GM21825 (cell line): ENCODE measurements around the gene SLC11A2.

Experiments
- ATAC-seq: cut with Tn5 transposase; IDR thresholded peaks from one replicate; pipeline ENCODE4 v1.9.1; 2021; ENCODE audit warnings: mild to moderate bottlenecking, moderate library complexity; ENCODE audit not compliant: unreplicated experiment

The SLC11A2 gene

DNA sequence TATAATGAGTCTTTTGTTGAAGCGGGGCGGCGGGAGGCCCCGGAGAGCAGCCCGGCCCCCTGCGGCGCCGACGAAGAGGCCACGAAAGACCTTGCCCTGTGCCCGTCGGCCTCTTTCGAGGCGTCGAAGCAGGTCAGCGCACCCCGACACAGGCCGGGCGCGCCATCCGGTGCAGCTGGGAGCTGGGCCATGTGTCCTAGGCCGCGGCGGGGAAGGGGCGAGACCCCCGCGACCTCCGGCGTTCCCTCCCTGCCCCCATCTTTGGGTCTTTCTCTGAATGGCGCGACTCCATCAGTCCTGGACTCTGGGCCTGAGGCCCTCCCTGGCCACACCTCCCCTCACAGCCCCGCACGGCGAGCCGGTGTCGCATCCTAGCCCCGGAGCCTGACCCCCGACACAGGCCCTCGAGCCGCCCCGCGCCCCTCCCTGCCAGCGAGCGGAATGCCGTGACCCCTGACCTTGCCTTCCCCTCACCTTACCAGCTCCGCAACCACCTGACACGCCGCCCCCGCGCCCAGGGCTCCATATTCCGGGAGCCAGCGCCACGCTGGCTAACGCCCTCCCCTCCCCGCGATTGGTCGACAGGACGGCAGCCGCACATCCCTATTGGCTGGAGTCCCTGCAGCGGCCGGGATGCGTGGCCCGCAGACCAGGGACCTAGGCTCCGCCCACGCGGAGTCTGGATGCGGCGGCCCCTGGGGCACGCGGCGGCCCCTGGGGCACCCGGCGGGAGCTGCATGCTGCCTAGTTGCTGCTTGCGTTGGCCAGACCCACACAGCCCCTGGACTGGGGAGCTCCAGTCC is at the start of gene SLC11A2:
Gene SLC11A2, minus strand, starts transcription at position 549 of the 803 bp plus-strand sequence. CDS start 15,656 bp downstream, outside the sequence.
- peak; percentile 90 for ATAC-seq

DNA sequence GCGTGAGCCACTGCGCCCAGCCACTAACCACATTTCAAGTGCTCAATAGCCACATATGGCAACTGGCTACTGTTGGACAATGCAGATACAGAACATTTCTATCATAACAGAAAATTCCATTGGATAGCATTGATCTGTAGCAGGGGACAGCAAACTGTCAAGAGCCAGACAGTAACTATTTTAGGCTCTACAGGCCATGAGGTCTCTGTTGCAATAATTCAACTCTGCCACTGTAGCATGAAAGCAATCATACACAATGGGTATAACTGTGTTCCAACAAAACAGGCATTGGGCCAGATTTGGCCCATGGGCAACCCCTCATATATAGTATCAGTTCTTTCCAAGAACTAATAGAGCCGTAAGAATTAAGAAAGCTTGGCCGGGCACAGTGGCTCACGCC is 49.2 kb upstream of the SLC11A2 start:
- no peak for ATAC-seq

DNA sequence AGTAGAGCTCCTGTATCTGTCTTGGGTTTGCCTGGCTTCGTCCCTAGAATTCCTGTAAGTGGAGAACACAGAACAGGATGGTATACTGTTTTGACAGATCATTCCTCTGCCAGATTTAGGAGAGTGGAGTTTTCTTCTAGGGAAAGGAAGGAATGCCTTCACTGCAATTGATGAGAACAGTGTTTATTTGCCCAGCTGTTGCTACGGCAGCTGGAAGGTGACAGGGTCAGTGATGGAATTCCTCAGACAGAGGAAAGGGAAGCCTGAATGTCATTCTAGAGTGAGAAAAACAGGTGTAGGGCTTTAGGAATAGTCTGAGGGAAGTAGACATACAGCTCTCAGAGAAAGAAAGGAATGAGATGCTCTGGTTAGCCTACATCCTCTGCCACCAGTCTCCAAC is 45.5 kb upstream of the SLC11A2 start:
- ATAC-seq, result no peak

DNA sequence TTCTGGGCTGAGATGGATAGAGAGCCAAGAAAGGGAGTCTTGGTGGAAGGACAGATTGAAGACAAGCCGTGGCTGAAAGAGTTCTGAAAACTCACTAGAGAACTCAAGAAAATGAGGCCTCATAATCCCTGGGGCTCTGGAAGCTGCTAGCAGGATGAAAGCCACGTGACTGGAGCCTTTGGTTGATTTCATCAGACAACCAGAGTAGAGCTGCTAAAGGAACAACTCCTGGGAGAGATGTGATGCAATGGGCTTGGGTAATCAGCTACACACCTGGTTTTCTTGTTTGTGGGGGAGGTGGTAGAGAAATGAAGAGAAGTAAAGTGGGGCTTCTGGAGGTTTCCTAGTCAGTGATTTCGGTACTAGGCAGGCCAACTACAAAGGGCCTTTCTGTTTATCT is 43.8 kb upstream of the SLC11A2 start:
- ATAC-seq, result no peak

DNA sequence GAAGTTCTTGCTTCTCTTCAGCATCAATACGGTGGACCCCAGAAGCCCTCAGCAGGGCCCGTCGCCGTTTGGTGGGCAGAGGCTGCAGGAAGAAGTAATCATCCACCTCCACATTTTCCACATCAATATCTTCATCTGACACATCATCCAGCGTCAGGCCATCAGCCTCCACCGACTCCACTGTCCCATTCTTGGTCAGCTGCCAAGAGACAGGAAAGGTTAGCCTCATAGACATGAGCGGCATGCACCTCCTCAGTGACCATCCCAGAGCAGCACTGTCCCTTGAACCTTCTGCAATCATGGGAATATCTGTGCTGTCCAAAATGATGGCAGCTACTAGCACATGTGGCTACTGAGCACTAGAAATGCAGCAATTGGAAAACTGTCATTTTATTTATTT is 41.6 kb upstream of the SLC11A2 start:
- ATAC-seq, result no peak

DNA sequence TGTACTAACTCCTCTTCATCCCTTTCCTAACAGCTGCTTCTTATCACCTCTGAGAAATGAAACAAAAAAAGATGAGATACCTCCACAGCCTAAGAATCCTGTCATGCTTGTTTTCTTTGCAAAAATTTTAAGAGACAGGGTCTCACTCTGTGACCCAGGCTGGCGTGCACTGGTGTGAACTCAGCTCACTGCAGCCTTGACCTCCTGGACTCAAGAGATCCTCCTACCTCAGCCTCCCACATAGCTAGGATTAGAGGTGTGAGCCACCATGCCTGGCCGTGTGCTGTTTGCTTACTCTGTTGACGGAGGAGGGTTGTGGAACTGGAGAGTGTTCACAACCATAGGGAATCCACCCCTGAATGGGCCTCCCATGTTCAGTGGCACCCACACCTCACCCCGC is 41.0 kb upstream of the SLC11A2 start:
- ATAC-seq, result no peak

DNA sequence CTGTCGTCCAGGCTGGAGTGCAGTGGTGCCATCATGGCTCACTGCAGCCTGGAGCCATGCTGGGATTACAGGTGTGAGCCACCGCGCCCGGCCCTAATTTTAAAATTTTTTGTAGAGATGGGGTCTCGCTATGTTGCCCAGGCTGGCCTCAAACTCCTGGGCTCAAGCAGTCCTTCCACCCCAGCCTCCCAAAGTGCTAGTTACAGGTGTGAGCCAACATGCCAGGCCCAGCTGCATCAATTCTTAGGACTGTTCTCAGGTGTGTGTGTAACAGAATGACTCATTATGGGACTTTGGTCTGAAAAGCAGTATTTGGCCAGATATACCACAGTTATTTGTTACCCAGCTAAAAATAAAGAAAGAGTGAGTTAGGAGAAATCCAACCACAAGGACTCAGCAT is 39.3 kb upstream of the SLC11A2 start:
- ATAC-seq, result no peak

DNA sequence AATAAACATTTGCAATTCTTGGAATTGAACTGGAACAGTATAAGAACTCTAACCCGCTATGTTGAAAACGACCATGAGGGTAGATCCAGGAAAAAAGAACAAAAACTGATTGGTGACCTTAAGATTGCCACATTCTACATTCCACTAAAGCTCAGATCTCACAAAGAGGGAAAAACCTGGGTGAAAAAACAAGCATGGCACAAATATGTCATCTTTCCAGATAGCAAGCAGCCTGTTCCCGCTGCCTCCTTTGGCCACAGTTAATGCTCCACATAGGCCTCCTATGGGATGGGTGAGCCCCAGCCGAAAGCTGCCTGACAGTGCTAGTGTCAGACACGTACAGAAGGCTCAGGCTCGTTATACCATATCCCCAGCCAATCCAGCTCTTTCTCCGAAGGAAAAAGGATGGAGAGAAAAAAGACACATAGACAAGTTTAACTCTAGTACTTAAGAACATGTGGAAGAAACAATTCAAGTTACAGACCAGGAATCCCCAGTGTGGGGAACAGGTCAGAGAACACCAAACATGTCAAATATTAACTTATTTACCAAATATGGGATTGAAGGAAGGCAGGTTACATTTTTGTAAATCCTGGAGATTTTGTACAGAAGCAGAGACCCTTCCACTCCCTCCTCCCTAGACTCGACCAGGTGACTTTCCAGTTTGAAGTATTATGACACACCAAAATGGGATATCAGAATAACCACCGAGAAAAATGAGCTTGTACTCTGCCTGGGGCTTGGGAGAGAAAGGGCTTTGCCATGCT is 36.6 kb upstream of the SLC11A2 start:
- no peak for ATAC-seq

DNA sequence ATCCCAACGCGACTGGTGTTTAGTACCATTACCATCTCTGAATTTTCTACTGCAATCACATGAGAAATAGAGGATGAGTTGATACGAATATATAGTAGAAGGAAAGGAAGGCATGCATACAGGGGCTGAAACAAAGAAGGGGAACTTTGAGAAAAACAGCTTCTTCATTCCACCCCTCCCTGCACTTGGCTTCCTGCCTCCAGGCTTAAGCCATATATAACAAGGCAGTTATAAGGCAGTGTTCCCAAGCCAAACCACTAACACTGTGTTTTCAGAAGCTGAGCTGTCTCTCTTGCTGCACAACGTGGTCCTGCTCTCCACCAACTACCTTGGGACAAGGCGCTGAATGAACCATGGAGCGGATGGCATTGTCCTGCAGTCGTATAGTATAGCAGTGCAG is 32.9 kb upstream of the SLC11A2 start:
- no peak for ATAC-seq

DNA sequence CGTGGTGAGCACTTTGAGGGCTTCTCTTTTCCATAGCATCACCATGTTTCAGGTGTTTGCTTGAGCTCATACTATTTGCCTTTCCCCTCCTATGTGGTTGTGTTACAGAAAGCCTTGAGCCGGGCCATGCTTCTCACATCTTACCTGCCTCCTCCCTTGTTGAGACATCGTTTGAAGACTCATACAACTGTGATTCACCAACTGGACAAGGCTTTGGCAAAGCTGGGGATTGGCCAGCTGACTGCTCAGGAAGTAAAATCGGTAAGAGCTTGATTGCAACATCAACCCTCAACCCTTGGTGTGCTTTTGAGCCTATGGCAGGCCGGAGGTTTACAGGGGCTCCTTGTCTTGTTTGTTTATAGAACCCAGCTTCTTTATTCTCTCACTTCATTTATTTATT is 30.1 kb upstream of the SLC11A2 start:
- ATAC-seq, result no peak

DNA sequence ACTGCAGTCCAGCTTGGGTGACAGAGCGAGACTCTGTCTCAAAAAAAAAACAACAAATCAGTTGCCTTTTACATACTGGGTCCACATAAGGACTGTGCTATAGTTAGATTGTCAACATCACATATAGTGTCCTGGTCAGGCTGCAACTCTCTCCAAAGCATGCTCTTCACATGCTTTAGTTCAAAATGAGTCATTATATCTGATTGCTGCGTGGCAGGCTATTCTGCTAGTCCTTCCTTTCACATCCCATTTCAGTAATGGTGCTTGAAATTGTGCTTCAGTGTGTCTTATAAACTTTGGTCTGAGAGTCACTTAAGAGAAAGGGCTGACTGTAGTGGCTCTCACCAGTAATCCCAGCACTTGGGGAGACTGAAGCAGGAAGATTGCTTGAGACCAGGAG is 28.9 kb upstream of the SLC11A2 start:
- no peak for ATAC-seq

DNA sequence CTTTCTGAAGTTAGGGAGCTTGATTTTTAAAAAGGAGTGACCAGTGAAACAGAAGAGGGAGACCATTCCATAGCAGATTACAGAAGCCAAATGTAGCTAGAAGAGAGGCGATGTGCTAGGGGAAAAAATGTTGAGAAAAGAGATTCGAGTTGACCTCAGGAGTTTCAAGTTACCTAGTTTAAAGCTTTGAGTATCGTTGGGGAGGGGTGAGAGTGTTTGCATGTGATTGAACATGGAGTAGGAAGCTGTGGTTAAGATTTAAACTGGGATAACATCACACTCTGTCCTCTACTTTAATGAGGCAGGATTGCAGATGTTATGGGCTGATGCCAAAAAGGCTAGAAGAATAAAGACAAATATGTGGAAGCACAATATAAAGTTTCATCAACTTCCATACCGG is 25.6 kb upstream of the SLC11A2 start:
- no peak for ATAC-seq

DNA sequence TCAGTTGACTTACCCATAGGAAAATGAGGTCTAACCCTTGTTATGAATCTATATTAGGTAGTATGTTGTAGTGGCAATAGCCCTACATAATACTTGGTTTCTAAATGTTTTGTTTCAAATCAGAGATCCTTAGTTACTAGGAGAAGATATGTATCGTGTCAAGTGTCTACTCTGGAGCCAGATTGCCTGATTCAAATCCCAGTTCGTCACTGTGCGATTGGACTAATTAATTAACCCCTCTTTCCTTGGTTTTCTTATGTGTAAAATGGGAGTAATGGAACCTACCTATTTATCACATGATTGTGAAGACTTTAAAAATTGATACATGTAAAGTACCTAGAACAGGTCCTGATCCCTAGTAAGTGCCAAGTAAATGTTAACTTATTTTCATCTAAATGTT is 23.3 kb upstream of the SLC11A2 start:
- no peak for ATAC-seq

DNA sequence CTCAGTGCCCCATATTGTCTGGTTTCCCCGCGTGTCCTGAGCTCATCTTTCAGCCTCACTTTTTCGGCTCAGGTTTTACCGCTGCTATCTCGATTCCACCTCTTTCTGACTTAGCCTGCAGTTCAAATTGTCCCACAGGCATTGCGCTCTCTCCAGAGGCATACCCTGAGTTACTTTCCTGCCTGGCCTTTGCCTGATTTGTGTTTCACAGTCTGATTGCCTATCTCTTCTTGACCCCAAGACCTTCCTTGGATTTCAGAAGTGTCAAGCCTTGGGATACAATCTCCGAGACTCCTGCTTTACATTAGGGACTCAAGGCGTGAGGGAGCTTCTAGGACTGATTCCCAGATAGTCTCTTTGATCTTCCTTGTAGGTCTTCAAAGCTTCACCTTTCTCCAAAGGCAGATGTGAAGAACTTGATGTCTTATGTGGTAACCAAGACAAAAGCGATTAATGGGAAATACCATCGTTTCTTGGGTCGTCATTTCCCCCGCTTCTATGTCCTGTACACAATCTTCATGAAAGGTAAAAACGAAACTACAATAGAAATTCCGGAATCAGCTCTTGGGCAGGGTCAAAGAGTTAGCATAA is 22.6 kb upstream of the SLC11A2 start:
- ATAC-seq, result no peak

DNA sequence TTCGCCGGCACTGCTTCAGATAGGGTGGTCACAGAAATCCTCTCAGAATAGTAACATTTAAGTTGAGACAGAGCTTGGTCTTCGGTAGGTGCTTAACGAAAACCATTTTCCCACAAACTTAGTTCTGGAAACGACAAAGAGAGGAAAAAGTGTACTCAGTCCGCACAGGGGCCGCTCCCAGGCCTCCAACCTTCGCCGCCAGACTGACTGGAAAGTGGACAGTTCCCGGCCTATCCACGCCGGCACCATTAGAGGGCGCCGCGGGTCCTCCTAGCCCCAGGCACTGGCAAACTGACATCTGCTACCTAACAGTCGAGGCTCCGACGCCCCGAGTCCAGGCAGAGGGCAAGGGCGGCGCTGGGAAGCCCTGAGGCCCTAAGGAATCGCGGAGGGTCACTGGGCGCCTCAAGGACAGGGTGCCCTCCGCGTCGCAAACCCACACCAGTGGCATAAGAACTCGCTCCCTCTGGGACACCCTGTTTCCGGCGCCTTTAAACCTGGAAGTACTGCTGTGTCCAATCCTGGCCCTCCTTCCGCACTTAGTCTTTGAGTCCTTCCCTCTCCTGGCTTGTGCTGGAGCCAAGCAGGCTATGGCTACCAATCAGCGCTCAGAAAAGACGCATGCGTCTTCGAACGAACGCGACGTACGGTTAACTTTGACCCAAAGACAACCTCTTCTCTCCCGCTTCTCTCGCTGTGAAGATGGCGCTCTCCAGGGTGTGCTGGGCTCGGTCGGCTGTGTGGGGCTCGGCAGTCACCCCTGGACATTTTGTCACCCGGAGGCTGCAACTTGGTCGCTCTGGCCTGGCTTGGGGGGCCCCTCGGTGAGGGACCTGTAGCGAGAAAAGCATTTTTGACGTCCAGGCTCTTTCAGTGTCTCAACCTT is 21.7 kb upstream of the SLC11A2 start, which contains the start of gene LETMD1:
Gene LETMD1, plus strand, starts transcription at position 673 of the 886 bp plus-strand sequence. Its CDS starts 30 bp downstream, at position 703.
- peak; percentile 93 for ATAC-seq

DNA sequence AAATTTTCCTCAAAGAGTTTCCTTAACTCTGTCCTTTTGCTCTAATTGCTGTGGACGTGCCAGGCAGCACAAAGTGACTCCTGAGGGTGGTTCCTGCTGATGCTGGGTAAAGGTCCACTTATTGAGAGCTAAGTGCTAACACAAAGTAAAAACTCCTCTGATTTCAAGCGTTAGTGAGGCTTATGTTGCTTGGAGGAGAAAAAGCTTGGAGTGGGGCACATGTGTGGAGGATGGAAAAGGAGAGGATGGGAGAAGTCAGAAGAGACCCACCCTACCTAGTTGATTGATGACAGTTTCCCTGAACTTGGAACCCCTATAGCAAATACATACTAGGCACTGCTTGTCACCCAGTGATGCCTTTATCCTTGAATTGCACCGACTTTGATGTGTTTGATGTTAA is 10.1 kb upstream of the SLC11A2 start:
- ATAC-seq, result no peak

DNA sequence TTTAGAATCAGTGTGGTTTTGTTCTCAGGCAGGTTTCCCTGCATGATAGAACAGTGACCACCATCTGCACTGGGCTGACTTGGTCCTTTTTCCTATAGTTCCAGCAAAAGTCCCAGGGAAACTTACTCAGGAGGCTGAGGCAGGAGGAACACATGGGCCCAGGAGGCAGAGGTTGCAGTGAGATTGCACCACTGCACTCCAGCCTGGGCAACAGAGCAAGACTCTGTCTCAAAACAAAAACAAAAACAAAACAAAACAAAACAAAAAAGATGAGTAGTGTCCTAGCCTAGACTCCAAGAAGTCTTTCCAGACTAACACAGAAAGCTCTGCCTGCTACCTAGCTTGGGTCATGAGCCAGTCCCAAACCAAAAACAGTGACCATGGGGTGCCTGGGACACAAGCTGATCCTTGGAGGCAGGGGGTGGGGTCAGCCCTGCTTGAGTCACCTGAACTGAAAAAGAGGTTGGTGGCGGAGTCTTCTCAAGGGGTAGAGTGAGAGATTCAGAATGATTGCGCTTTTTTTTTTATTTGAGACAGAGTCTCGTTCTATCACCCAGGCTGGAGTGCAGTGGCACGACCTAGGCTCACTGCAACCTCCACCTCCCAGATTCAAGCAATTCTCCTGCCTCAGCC is 7.4 kb upstream of the SLC11A2 start:
- no peak for ATAC-seq

DNA sequence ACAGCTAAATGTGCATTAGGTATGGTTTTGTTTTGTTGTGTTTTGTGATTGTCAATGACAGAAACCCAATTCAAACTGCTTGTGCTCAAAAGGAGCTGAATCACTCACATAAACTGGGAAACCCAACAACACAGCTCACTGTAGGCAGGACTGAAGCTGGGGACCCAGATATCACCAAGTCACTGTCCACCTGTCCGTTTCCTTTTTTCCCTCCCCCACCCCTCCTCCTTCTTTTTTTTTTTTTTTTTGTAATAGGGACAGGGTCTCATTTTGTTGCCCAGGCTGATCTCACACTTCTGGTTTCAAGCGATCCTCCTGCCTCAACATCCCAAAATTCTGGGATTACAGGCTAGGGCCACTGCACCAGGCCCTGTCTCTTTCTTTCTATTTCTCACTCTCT is 6.9 kb upstream of the SLC11A2 start:
- no peak for ATAC-seq

DNA sequence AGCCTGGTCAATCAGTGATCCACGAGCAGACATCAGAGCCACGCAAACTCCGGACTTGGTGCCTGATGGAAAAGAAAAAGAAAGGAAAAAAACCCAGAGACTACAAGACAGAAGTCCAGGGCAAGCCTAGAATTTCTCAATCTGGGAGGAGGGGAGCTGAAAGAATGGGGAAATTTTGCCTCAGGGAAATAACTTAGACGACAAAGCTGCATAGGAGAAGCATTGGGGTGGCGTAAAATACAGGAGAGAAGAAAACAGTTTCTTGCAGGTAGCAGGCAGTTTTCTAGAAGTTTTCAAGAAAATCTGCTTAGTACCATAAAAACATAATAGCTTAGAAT is 2.6 kb upstream of the SLC11A2 start:
- ATAC-seq, result no peak

DNA sequence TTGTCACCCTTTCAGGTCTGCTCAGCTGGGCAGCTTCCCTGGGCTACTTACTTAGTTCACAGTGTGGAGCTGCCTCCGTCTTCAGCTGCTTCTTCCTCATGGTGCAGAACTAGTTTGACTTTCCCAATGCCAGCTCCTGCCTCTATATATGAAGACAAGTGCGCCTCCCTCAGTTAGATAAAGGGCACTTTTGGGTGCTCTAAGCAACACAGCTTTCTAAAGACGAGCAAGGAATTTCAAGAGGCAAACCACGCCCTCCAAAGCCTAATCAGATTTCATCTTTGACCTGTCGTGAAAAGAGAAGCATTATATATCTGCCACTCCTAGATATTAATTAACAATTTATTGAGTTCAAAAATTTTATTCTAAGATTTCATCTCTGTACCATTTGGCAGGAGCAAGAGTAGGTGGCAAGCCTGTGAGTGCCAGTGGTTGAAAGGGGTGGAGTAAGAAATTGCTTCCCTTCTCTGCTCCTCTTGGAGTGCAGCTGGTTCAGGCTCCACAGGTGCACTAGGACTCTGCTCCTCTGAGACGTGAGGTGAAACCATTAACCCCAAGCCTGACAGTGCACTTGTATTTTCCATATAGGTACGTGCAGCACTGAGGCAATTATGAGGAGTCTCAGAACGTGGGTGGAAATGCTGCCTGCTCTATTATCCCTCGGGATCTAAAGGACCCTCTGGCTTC is 2.1 kb upstream of the SLC11A2 start:
- no peak for ATAC-seq
